ENCODE measurements around the gene SPIN1. TPM values are rescaled to one million over a fixed set of nuclear protein-coding genes. Genes with fewer than 3 reads are reported as not detected.

The SPIN1 gene
- total RNA-seq, 1 donor from 2014 or later = 57.4 TPM

- no peak for TF ChIP-seq CTCF (conservative IDR thresholded peaks at IDR 0.05; ENCODE audit: low read depth, low read length)
- no peak overlapping the region for H3K4me3 ChIP-seq (ENCODE audit: low read depth, low read length)
- no peak for DNase-seq (ENCODE audit: low read depth)
Measured at GRCh38 chr9:88462191-88462590, 73.9 kb downstream of the SPIN1 start.

- H3K4me3 ChIP-seq (ENCODE audit: low read depth, low read length) = no peak overlapping the region
- DNase-seq (ENCODE audit: low read depth) = no peak
- no peak for TF ChIP-seq CTCF (conservative IDR thresholded peaks at IDR 0.05; ENCODE audit: low read depth, low read length)
Measured at GRCh38 chr9:88464851-88465250, 76.6 kb downstream of the SPIN1 start.

- no peak overlapping the region for H3K4me3 ChIP-seq (ENCODE audit: low read depth, low read length)
- TF ChIP-seq CTCF (conservative IDR thresholded peaks at IDR 0.05; ENCODE audit: low read depth, low read length) = no peak
- DNase-seq (ENCODE audit: low read depth) = no peak
Measured at GRCh38 chr9:88468226-88468625, 80.0 kb downstream of the SPIN1 start.

- peak; percentile 29 for DNase-seq (ENCODE audit: low read depth)
- H3K4me3 ChIP-seq (ENCODE audit: low read depth, low read length) = no peak overlapping the region
- no peak for TF ChIP-seq CTCF (conservative IDR thresholded peaks at IDR 0.05; ENCODE audit: low read depth, low read length)
Measured at GRCh38 chr9:88476491-88477271, 88.4 kb downstream of the SPIN1 start.

GRCh38 chr9:88477300-88477751 lies 89.1 kb downstream of the SPIN1 start:
- DNase-seq (ENCODE audit: low read depth) = peak; percentile 91
- H3K4me3 ChIP-seq (ENCODE audit: low read depth, low read length) = no peak overlapping the region
- TF ChIP-seq CTCF (conservative IDR thresholded peaks at IDR 0.05; ENCODE audit: low read depth, low read length) = no peak

- no peak for DNase-seq (ENCODE audit: low read depth)
- no peak for TF ChIP-seq CTCF (conservative IDR thresholded peaks at IDR 0.05; ENCODE audit: low read depth, low read length)
- H3K4me3 ChIP-seq (ENCODE audit: low read depth, low read length) = no peak overlapping the region
Measured at GRCh38 chr9:88478246-88478645, 90.0 kb downstream of the SPIN1 start.

- peak; percentile 2 for TF ChIP-seq CTCF (conservative IDR thresholded peaks at IDR 0.05; ENCODE audit: low read depth, low read length)
- no peak for DNase-seq (ENCODE audit: low read depth)
- H3K4me3 ChIP-seq (ENCODE audit: low read depth, low read length) = no peak overlapping the region
Measured at GRCh38 chr9:88481933-88482332, 93.7 kb downstream of the SPIN1 start.

Measured in epithelial cell of proximal tubule (primary cell).